Natural killer cell (primary cell): ENCODE results near the gene LAMC1. TPM values are rescaled to one million over a fixed set of nuclear protein-coding genes. Genes with fewer than 3 reads are reported as not detected.

Experiments
- ATAC-seq, 3 donors: fragments of 150-1000 bp in 2 of 3; fragments of 200-7000 bp in 1 of 3; cut with Tn5 transposase; 1 replicate in 1 of 3; 2 replicates in 2 of 3; pipeline ENCODE4 v1.10.0; 2021; ENCODE audit warnings: mild to moderate bottlenecking in 2 of 3, moderate library complexity in 2 of 3
- DNase-seq, 2 donors: peaks; one replicate each; pipeline versions ENCODE4 v3.0.0 to v3.0.0-alpha.2; 2013 to 2021; ENCODE audit warnings: mixed read lengths in 1 of 2
- H3K27ac ChIP-seq: one replicate; pipeline ENCODE4 v1.5.1; 2013; ENCODE audit warnings: mild to moderate bottlenecking, low read length
- H3K27me3 ChIP-seq: one replicate; pipeline ENCODE4 v1.6.1; 2013; ENCODE audit warnings: low read length; ENCODE audit not compliant: control insufficient read depth, insufficient read depth
- H3K36me3 ChIP-seq: one replicate; pipeline ENCODE4 v1.6.1; 2013; ENCODE audit warnings: low read length; ENCODE audit not compliant: control insufficient read depth, insufficient read depth
- H3K4me1 ChIP-seq: one replicate; pipeline ENCODE4 v1.6.1; 2013; ENCODE audit warnings: low read length; ENCODE audit not compliant: control insufficient read depth, insufficient read depth
- H3K4me3 ChIP-seq: one replicate; pipeline ENCODE4 v1.5.1; 2013; ENCODE audit warnings: low read length
- H3K9me3 ChIP-seq: one replicate; pipeline ENCODE4 v1.6.1; 2013; ENCODE audit warnings: low read length; ENCODE audit not compliant: control insufficient read depth, insufficient read depth
- H3K27ac Mint-ChIP-seq, 2 donors: one replicate each; pipeline ENCODE4 v1.8.0; 2022; ENCODE audit warnings: mild to moderate bottlenecking in 2 of 2, mixed read lengths in 2 of 2, moderate library complexity in 1 of 2
- H3K27me3 Mint-ChIP-seq, 2 donors: one replicate each; pipeline ENCODE4 v1.8.0; 2022; ENCODE audit warnings: low read depth in 2 of 2, mixed read lengths in 2 of 2
- H3K36me3 Mint-ChIP-seq: one replicate; pipeline ENCODE4 v1.8.0; 2022; ENCODE audit warnings: mixed read lengths
- H3K4me1 Mint-ChIP-seq, 2 donors: one replicate each; pipeline ENCODE4 v1.8.0; 2022; ENCODE audit warnings: mixed read lengths in 2 of 2
- H3K4me3 Mint-ChIP-seq: one replicate; pipeline ENCODE4 v1.8.0; 2022; ENCODE audit warnings: mild to moderate bottlenecking, moderate library complexity, mixed read lengths
- H3K9me3 Mint-ChIP-seq, 2 donors: one replicate each; pipeline ENCODE4 v1.8.0; 2022; ENCODE audit warnings: mixed read lengths in 2 of 2
- whole genome bisulfite sequencing: methylation state at CpG from one replicate; pipeline ENCODE4 v1.1.7; 2013; ENCODE audit warnings: missing lambda C conversion rate; ENCODE audit not compliant: insufficient coverage; 5-methylcytosine and 5-hydroxymethylcytosine counted together
- intact Hi-C: fragments of 100-400 bp; cut with micrococcal nuclease; formaldehyde crosslinking; loops from one replicate; pipeline ENCODE4 v1.14.2; 2022
- total RNA-seq, 4 donors: library from RNA; stranded (reverse); fragments of 120-200 nt in 1 of 4; gene quantifications; one replicate each; pipeline versions ENCODE4 v1.2.3 to v1.2.4, GENCODE V29; 2013 to 2022
- TF ChIP-seq, protein P1 (sequence below): fragments of 200-600 bp; IDR thresholded peaks from one replicate; pipeline ENCODE4 v1.8.0; 2022; ENCODE audit warnings: antibody characterized with exemption

Gene LAMC1
- total RNA-seq, 3 donors from 2014 or later (not counting 1 experiment from before 2014, with no cell fraction given): 0.33 to 0.66 (median 0.58) TPM

DNA sequence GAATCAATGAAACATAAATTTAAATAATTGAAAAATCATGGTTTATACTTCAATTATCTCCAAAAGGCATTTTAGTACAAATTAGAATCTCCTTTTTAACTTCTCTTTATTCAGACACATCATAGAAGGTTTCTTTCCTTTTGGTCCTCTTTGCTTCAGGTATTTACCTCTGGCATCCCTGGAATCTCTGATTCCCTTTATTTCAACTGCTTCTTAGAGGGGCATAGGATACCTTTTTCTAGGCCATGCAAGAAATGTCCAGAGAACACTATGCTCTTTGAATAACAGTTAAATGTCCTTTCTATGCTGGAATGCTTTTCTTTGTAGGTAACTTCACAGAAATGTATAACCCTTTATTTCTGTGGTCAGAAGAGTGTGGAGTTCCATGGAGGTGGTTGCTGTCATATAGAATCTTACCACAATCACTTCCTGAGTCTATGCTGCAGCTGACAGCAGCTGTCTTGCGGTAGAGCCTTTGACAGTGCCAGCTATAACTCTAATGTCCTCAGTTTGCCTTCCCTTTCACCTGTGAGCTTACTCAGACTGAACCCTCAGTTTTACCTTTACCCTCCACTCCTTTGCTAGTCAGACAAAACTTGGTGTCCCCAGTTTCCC is 171.4 kb downstream of the LAMC1 start:
- H3K9me3 Mint-ChIP-seq: no peaks in the 10 kb centered on the region
- Histone ChIP-seq H3K27me3 (no peaks in the 10 kb centered on the region), H3K27ac (no peak overlapping the region), H3K4me1 (peaks cover 4% of the 10 kb centered on the region), H3K36me3 (no peaks in the 10 kb centered on the region), H3K9me3 (no peaks in the 10 kb centered on the region), H3K4me3 (no peak overlapping the region)
- ATAC-seq (peak in 2 of 3 donors; percentile 10 to 47), DNase-seq (peak in 1 of 2 donors; percentile 39)
- intact Hi-C loops: no loop called here
- TF ChIP-seq, protein P1, sequence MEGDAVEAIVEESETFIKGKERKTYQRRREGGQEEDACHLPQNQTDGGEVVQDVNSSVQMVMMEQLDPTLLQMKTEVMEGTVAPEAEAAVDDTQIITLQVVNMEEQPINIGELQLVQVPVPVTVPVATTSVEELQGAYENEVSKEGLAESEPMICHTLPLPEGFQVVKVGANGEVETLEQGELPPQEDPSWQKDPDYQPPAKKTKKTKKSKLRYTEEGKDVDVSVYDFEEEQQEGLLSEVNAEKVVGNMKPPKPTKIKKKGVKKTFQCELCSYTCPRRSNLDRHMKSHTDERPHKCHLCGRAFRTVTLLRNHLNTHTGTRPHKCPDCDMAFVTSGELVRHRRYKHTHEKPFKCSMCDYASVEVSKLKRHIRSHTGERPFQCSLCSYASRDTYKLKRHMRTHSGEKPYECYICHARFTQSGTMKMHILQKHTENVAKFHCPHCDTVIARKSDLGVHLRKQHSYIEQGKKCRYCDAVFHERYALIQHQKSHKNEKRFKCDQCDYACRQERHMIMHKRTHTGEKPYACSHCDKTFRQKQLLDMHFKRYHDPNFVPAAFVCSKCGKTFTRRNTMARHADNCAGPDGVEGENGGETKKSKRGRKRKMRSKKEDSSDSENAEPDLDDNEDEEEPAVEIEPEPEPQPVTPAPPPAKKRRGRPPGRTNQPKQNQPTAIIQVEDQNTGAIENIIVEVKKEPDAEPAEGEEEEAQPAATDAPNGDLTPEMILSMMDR: no peak
- no peaks in the 10 kb centered on the region for H3K36me3 Mint-ChIP-seq
- WGBS: 0% methylated on average over 1 of the region's 1 CpG
- no peak overlapping the region for H3K4me3 Mint-ChIP-seq
- H3K27me3 Mint-ChIP-seq: peaks cover 5 to 12% of the 10 kb centered on the region in 2 donors
- peaks cover 8 to 11% of the 10 kb centered on the region in 2 donors for H3K4me1 Mint-ChIP-seq
- H3K27ac Mint-ChIP-seq: no peak overlapping the region

DNA sequence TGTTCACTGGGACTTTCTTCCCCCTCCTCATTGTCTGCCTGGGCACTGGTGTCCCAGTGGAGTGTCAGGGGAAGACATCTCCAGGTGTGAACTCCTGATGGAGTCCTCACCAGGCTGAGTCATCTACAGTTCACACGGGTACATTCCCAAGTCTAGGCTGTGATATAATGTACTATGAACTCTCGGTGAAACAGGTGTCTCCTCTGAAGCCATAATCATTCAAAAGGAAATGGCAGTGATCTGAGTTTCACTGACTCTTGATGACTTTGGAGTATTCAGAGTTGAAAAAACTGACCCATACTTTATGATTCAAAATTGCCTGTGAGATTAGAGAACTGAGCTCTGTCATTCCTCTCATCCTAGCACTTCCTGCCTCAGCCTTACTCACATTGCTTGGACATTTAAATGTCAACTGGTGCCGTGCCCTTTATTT is 171.9 kb downstream of the LAMC1 start:
- no peak for DNase-seq

More for the DNA sequence above, 171.9 kb downstream of the LAMC1 start:
- Mint-ChIP-seq H3K27ac (no peak overlapping the region), H3K9me3 (no peaks in the 10 kb centered on the region), H3K4me1 (peaks cover 8 to 11% of the 10 kb centered on the region in 2 donors), H3K27me3 (peaks cover 5 to 12% of the 10 kb centered on the region in 2 donors), H3K36me3 (no peaks in the 10 kb centered on the region), H3K4me3 (no peak overlapping the region)
- Histone ChIP-seq H3K36me3 (no peaks in the 10 kb centered on the region), H3K9me3 (no peaks in the 10 kb centered on the region), H3K4me1 (peaks cover 4% of the 10 kb centered on the region), H3K27ac (no peak overlapping the region), H3K27me3 (no peaks in the 10 kb centered on the region), H3K4me3 (no peak overlapping the region)
- intact Hi-C loops: no loop called here
- 47% methylated on average over 3 of the region's 3 CpGs for WGBS
- TF ChIP-seq, protein P1: no peak
- ATAC-seq: peak in 1 of 3 donors; percentile 12

Other genes with a start within 250 kb of the LAMC1 start
- gene NPL, start 233.6 kb upstream of the LAMC1 start, total RNA-seq: 10 to 100 TPM in 1 of 3 donors, 1 to 10 TPM in 2; 5.2 to 10.6 (median 6.8) TPM
- gene DHX9, start 184.1 kb upstream of the LAMC1 start, total RNA-seq: 100 to 1,000 TPM; 208 to 226 (median 226) TPM
- gene SHCBP1L, start 70.3 kb upstream of the LAMC1 start, total RNA-seq: not detected
- not detected for gene LAMC2, start 162.8 kb downstream of the LAMC1 start, total RNA-seq